NCI-H526 (cell line): Measurements from ENCODE around the gene CD3E.
A peak's percentile ranks its signal among the peaks of the same experiment; 100 is the strongest.

Experiments
- DNase-seq, 2 experiments: peaks; one replicate each; lab custom pipeline; 2025; lab: John Stamatoyannopoulos, UW

Gene CD3E

DNA sequence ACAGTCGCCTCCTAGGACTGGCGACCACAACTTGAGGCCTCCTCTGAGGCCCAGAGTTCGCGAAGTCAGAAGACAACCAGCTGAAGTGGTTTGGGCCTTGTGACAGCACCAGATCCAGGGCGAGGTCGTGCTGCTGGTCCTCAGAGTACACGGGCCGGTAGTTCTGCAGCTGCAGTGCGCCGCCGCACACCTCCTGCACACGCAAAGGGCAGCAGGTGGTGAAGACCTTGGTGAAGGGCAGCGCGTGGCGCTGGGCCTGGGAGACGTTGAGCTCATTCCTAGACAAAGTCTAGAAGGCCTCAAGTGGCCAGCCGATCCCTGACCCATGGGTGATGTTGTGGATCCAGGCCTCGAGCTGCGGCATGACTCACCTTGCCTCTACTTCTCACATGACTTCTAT, 18.2 kb downstream of the CD3E start:
- no peak for DNase-seq

DNA sequence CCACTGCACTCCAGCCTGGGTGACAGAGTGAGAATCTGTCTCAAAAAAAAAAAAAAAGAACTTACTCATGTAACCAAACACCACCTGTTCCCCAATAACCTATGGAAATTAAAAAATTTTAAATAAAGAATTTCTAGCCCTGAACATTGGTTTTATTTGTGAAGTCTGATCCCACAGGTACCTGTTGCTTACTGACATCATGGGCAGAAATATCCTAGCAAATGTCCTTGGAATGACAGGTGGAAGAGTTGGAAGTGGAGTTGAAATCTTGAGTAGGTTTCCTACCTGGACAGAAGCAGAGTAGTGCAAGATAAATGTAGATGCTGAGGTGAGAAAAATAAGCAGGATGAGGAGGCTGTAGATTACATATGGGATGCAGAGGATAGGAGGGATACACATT, 20.8 kb downstream of the CD3E start:
- DNase-seq, result no peak

DNA sequence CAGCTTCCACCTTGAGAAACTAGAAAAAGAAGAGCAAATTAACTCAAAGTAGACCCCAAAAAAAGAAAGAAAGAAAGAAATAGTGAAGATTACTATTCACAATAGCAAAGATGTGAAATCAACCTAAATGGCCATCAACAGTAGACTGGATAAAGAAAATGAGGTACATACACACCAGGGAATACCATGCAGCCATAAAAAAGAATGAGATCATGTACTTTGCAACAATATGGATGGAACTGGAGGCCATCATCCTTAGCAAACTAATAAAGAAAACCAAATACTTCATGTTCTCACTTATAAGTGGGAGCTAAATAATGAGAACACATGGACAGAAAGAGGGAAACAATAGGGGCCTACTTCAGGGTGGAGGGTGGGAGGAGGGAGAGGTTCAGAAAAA, 24.2 kb downstream of the CD3E start:
- no peak for DNase-seq

DNA sequence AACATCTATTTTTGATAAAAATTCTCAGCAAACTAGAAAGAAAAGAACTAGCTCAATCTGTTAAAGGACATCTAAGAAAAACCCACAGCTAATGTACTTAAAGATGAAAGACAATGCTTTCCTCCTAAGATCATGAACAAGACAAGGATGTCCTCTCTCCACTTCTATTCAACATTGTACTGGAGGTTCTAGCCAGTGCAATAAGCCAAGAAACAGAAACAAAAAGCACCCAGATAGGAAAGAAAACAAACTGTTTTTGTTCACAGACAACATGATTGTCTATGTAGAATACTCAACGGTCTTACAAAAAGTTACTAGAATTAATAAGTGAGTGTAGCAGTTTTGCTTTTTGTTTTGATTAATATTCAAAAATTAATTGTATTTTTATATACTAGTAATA, 30.2 kb downstream of the CD3E start:
- no peak for DNase-seq

DNA sequence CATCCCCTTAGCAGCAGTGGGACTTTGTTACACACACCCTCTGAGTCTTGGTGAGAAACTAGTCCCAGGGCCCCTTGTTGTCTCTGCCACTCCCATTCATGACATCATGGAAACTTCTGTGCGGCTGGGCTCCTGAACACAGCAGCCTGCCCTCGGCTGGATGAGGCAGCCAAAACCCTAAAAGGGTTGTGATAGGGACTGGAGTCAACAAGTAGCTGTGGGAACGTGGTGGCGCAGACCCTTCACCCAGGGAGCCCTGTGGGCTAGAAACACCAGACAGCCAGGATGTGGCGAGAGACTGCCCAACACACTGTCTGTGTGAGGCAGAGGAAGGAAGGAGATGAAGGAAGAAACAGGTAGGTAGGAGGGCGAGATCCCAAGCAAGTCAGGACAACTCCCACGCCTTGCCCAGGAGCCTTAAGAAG, 34.1 kb downstream of the CD3E start:
- no peak for DNase-seq

DNA sequence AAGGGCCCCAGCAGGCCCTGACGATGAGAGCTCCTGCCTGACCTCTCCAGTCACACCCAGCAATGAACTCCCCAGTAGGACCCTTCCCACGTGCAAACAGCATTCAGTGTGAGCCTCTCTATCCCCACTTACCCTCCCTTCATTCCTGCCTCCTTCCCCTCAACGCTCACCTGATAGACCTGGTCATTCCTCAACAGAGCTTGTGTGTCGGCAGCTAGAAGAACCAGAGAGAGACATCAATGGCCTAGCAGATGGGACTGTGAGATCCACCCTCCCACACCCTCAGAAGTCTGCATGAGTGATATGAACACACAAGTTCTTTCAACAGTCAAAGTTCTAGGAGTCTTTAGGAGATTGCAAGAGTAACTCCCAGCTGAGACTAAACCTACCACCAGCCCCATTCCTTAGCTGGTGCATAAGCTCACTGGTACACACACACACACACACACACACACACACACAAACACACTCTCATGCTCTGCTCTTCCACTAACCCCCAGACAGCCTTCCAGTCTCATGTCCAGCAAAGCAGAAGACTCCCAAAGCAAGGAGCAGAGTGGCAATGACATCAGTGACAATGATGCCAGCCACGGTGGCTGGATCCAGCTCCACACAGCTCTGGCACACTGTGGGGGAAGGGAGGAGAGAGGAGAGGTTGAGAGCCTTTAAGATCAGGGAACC, 34.9 kb downstream of the CD3E start:
- no peak for DNase-seq

DNA sequence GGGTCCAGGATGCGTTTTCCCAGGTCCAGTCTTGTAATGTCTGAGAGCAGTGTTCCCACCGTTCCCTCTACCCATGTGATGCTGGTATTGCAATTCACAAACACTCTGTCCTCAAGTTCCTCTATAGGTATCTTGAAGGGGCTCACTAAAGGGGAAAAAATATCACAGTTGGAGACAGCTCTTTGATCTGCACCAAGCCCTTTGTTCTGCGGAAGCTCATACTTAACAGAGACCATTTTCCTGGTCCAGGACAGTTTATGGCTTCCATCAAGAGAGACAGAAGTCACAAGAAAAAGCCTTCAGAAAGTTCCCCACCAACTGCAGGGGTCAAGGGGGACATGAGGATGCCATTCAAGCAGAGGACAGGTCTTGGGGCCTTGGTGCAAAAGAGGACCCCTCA, 35.9 kb downstream of the CD3E start:
- no peak for DNase-seq

DNA sequence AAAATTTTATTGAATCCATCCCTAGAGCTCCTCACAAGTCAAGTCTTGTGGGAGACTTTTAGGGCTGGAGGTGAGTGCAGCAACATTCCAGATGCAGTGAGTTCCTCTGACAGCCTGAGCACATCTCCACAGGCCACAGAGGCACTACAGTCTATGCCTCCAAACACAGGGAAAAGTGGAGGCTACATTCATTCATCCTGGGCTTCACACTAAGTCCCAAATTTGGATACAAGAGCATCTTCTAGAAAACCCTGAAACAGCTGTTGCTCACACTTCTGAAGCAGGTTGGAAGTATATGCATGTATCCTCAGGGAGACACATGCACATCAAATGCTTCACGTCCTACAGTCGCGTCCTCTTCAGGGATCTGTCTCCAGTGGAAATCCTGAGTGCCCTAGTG, 36.7 kb downstream of the CD3E start:
- no peak for DNase-seq

DNA sequence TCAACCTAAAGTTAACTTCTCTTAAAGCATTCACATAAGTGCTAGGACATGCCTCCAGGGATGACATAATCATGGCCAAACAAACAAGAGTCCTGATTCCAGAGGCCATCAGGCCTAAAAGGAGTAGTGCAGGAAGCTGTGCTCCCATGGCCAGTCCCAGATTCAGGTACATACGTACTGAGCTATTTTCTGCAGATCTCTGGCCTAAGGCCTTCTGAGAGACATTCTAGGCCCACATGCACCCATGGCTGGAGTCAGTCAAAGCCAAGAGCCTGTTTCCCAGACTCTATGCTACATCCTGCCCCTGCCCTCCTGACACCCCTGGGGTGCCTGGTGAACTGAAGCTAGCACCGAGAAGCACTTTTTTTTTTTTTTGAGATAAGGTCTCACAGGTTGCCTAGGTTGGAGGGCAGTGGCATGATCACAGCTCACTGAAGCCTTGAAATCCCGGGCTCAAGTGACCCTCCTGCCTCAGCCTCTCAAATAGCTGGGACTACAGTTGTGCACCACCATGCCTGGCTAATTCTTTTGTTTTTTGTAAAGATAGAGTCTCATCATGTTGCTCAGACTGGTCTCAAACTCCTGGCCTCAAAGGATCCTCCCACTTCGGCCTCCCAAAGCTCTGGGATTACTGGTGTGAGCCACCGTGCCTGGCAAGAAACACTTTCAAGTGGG, 37.4 kb downstream of the CD3E start:
- DNase-seq, result no peak

DNA sequence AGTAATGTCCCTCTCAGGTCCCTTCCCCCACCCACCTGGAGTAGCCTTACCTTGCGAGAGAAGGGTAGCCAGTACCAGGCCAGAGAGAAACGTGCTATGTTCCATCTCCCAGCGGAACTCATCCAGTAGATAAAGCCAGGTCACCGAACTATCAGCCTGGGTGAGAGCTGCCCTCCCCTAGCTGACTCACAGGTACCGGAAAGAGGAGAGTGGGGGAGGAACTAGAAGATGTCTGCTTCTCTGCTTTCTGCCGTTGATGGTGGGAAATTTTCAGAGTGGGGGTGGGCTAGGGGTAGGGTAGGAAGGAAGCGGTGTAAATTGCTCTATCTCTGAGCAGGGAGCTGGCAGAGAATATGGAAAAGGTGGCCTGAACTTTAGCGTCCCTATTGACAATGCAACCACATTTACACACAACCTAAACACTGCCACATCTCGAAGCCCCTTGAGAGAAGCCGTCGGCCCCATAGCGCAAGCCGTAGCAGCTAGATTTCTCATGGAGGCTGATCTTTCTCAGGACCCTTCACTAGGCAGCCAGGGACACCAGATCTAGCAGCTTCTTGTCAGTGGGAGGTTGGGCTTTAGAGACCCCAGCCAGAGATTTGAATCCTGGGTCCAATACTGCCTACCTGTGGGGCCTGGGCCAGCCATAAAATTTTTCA, 38.1 kb downstream of the CD3E start, which contains the start of gene CD3D:
Gene CD3D, minus strand, starts transcription at position 203 of the 659 bp plus-strand sequence. Its CDS starts 98 bp downstream, at position 105.
- no peak for DNase-seq

DNA sequence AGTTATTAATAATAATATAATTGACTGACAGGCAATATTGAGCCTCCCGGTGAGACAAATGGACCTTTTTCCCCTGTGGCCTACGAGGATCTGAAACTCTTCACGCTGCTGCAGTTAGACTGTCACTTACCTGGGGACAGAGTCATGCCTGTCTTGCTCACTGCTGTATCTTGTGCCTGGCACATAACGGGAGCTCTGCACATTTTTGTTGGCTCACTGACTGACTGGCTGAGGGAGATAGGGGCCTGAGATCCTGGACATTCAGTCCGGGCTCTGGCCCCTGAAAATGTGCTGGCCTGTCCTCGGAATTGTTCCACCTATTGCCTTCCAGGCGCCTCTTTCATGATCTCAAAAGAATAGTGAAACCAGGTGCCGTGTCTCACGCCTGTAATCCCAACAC, 38.7 kb downstream of the CD3E start:
- no peak for DNase-seq

DNA sequence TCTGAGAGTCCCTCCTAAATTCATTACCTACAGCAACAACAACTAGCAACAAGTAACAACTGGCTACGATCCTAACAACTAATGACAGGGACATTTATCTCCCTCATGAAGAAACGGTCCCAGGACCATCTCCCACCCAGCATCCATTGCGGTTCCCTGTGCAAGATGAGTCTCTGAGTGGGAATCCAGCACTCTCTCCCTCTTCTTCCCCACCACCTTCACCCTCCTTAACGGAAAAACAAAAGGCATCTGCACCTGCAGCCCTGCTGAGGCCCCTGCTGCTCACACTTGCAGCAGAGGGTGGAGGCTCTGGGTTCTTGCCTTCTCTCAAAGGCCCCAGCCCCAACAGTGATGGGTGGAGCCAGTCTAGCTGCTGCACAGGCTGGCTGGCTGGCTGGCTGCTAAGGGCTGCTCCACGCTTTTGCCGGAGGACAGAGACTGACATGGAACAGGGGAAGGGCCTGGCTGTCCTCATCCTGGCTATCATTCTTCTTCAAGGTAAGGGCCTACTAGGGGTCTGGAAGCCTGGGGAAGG, 39.5 kb downstream of the CD3E start, which contains the start of gene CD3G:
Gene CD3G, plus strand, starts transcription at position 364 of the 535 bp plus-strand sequence. Its CDS starts 80 bp downstream, at position 444.
- peak in 1 of 2 experiments; percentile 21 for DNase-seq

DNA sequence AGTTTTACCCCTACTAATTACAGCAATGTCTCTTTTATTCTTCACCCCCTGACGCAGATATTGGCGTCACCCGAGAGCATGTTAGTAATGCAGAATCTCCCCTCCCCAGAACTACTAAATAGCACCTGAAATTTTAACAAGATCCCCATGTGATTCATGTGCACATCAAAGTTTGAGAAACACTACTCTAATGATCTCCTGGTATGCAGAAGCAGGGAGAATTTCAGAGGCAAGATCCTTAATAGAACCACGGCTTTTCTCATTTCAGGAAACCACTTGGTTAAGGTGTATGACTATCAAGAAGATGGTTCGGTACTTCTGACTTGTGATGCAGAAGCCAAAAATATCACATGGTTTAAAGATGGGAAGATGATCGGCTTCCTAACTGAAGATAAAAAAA, 44.9 kb downstream of the CD3E start:
- DNase-seq, result no peak

DNA sequence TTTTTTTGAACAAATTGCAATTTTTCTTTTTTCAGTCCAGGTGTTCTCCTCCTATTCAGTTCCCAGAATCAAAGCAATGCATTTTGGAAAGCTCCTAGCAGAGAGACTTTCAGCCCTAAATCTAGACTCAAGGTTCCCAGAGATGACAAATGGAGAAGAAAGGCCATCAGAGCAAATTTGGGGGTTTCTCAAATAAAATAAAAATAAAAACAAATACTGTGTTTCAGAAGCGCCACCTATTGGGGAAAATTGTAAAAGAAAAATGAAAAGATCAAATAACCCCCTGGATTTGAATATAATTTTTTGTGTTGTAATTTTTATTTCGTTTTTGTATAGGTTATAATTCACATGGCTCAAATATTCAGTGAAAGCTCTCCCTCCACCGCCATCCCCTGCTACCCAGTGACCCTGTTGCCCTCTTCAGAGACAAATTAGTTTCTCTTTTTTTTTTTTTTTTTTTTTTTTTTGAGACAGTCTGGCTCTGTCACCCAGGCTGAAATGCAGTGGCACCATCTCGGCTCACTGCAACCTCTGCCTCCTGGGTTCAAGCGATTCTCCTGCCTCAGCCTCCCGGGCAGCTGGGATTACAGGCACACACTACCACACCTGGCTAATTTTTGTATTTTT, 48.7 kb downstream of the CD3E start:
- peak; percentile 20 to 72 for DNase-seq

DNA sequence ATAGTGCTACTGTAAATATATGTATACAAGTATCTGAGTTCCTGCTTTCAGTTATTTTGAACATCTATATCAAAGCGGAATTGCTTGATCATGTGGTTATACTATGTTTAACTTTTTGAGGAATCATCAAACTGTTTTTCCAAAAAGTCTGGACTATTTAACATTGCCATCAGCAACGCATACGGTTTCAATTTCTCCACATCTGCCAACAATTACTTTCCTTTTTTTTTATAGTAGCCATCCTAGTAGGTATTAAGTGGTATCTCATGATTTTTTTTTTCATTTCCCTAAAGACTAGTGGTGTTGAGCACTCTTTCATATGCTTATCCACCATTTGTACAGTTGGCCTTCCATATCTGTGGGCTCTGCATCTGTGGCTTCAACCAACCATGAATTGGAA, 53.5 kb downstream of the CD3E start:
- no peak for DNase-seq

DNA sequence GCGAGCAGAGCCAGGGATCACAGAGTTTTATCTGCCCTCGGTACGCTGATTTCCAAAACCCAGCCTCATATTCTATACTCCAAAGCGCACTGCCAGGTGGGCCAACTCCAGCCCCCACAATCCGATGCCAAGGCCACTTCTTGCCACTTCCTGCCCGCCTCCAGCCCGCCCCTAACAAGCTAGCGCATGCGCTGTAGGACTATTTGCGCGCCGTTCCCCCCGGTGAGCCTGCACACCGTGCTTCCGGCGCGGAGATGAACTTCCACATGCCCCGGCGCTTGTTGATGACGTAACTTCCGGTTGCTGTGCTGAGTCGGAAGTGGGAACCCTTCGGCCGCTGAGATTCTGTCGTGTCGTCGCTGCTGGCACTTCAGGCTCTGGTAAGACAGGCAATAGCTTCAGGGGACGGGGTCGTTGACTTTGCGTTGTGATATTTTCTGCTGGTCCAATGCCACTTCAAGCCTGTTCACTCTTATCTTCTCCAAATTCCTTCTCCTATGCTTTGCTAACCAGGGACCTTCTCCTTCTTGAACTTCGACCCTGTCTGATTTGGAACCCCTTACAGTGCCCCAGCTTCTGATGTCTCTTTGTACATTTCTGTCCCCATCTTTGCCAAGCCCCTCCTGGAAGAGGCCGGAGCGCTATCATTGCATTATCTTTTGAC, 54.9 kb downstream of the CD3E start, which contains the start of gene UBE4A:
Gene UBE4A, plus strand, starts transcription at position 306 of the 664 bp plus-strand sequence. CDS start 5,481 bp downstream, outside the sequence.
- peak; percentile 95 to 100 for DNase-seq

DNA sequence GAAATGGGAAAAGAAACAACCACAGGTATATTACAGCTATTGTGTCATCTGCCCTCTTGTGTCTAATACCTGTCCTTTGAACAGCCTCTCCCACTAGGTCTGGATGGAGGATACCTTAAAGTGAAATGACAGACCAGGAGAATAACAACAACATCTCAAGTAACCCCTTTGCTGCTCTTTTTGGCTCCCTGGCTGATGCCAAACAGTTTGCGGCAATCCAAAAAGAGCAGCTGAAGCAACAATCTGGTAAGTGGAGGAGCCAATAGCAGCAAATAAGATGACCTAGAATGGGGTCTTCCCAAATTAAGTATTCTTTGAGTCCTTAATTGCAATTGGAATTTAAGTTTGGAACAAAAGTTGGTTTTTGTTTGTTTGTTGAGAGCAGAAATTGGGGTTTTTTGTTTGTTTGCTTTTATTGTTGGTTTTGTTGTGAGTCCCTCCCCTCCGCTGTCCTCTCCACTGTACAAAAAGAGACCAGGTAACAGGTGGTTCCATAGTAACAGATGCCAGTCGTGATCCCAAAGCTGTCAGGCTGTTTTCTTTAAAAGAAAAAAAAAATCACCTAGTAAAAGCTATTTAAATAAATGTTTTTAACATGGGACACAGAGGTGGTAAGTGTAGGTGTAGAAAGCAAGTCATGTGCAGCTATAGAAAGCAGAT, 60.6 kb downstream of the CD3E start:
- DNase-seq, result no peak
